LHCN-M2 (cell line): ENCODE data around the gene SMARCC2. TPM values are rescaled to one million over a fixed set of nuclear protein-coding genes. Genes with fewer than 3 reads are reported as not detected.

Experiments used
- DNase-seq: peaks from one replicate; pipeline ENCODE4 v3.0.0-alpha.2; 2012; ENCODE audit warnings: low read depth
- polyA plus RNA-seq: library from polyadenylated mRNA; unstranded; fragments of >200 nt; gene quantifications from one replicate; pipeline ENCODE4 v1.2.1, GENCODE V29; 2012; ENCODE audit warnings: missing spikeins
- total RNA-seq: library from RNA; depleted of rRNA; stranded (reverse); fragments of >200 nt; gene quantifications from 2 replicates; pipeline ENCODE4 v1.2.3, GENCODE V29; 2014; rRNA removed

SMARCC2 gene
- total RNA-seq = 41.6 and 60.4 TPM in 2 replicates
- polyA plus RNA-seq = 40.9 TPM

DNA sequence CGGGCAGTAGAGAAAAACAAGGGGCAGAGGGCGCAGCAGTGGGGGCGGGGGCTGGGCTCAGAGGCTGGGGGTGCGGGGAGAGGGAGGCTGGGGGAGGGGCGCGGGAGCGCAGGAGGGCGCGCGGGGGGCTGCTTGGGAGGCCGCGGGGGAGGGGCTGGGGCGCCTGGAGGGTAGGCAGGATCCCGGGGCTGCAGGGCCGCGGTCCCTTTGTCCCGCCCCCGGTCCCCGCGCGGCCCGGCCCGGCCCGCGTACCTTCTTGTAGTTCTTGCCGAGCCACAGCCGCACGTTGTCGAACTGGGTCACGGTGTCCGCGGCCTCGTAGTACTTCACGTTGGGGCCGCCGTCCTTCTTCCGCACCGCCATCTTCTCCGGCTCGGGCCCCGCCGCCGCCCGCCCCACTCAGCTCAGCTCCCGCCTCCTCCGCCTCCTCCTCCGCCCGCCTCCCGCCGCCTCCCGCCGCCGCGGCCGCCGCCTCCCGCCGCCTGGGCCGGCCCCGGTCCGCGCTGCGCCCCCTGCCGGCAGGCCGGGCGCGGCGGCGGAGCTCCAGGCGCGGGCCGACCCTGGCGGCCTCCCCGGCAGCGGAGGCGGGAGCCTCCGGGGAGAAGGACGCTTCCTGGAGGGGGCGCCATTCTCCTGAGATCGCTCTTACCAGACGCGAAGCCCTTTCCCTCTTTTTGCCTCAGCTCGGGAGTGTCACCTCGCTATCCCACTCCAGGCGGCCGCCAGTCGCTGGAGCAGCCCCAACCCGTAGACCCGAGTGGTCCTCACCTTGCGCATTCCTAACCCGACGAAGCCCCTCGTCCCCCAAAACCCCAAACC lies at the start of gene SMARCC2:
Gene SMARCC2 (minus strand): TSS at position 385 of the 819 bp plus-strand sequence. CDS start 22 bp downstream, at position 363.
- DNase-seq = peak; percentile 77

GRCh38 chr12:56237552-56237951 lies 48.3 kb upstream of the SMARCC2 start:
- no peak for DNase-seq

DNA sequence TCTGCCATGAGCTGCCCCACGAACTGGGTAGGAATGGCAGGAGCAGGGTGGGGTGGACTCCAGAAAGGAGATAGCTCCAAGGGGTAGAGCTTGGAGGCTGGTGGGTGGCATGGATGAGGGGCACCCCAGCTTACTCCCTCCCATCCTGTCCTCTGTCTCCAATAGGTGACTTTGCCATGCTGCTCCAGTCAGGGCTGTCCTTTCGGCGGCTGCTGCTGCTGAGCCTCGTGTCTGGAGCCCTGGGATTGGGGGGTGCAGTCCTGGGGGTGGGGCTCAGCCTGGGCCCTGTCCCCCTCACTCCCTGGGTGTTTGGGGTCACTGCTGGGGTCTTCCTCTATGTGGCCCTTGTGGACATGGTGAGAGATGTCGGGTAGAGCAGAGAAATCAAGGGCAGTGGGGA lies 47.7 kb upstream of the SMARCC2 start:
- no peak for DNase-seq

DNA sequence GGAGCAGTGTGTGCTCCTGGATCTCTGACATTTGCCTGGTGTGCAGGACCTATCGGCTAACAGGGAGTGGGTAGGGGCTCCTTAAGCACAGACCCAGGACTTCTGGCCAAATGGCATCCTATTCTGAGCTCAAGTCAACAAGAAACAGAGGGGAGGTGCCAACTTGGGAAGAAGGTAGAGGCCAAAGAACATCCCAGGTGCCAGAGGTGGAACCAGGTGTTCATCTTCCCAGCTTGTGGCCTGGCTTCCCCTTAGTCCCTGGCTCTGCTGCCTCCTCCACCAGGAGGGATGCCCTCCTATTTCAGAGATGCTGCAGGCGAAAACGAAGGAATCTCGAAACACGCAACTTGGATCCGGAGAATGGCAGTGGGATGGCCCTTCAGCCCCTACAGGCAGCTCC lies 46.8 kb upstream of the SMARCC2 start:
- no peak for DNase-seq

GRCh38 chr12:56234746-56235436 lies 45.6 kb upstream of the SMARCC2 start:
- no peak for DNase-seq

- DNase-seq = no peak
Measured at GRCh38 chr12:56231184-56231582, 41.9 kb upstream of the SMARCC2 start.

- no peak for DNase-seq
Measured at GRCh38 chr12:56230432-56231183, 41.3 kb upstream of the SMARCC2 start.

GRCh38 chr12:56229916-56230431 lies 40.7 kb upstream of the SMARCC2 start, which contains the start of gene SLC39A5:
Gene SLC39A5 (plus strand): TSS chr12:56230051. CDS start chr12:56231275, 1,224 bp downstream.
- no peak for DNase-seq

DNA sequence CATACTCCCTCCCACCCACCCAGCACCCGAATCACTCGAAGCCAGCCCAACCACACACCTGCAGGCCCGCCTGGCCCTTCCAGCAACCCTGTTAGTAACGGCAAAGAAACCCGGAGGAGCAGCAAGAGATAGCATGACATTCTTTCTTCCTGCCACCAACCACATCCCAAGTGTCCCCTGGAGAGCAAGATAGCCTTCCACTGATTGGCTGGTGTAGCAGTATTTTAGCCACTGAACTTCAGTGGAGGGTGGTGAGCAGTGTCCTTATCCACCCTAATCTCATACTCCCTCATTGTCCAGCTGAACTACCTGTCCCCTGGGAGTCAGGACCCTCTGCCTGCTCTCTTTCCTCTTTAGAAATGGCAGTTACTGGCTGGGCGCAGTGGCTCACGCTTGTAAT lies 39.8 kb upstream of the SMARCC2 start:
- no peak for DNase-seq

- no peak for DNase-seq
Measured at GRCh38 chr12:56224954-56225353, 35.7 kb upstream of the SMARCC2 start.

DNA sequence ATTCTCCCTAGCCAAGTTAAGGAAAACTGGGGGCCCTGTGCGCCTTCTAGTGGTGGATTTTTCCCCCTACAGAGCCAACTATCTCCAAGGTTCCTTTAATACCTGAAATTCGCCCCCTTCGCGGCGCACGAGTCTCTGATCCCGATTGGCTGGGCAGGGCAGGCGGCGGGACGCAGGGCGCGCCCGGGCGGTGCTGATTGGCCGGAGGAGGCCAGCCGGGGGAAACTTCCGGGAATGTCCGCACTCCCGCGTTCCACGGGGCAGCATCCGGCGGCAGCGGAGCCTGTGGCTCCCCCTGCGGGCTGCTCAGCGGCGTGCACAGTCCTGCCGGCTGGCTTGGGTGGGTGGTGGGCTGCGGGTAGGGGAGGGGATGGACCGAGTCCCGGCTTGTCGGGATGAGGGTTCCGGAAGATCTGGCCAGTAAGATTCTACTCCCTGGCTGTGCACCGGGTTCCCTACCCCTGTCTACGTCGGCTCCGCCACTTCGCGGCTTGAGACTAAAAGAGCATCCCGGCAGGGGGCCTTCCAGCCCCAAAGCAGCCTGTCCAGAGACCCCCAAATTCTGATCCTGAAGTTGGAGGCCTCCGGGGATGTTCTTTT lies 34.9 kb upstream of the SMARCC2 start, which contains the start of gene NABP2:
Gene NABP2 (plus strand): TSS at position 241 of the 600 bp plus-strand sequence. CDS start 515 bp downstream, outside the sequence.
- DNase-seq = peak; percentile 97

DNA sequence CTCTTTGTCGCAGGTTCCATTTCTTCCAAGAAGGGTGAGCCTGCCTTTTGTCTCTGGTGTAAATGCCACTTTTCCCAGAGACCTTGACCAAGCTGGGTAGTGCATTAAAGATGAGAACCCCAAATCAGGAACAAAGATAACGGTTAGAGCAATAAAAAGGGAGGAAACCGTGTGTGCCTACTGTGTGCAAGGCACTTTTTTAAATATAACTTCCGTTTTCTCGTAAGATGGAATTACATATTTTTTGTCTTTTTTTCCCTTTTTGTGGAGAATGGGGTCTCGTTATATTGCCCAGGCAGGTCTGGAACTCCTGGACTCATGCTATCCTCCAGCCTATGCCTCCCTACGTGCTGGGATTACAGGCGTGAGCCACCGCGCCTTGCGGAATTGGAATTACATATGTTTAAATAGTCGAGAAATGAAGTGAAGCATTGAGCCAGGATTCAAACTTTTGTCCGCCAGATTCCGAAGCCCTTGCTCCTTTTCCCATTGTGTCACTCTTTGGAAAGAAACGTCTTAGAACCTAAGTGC lies 34.4 kb upstream of the SMARCC2 start:
- DNase-seq = no peak

- no peak for DNase-seq
Measured at GRCh38 chr12:56222531-56222895, 33.2 kb upstream of the SMARCC2 start.

GRCh38 chr12:56221757-56222530 lies 32.7 kb upstream of the SMARCC2 start, which contains the start of gene RNF41:
Gene RNF41 (minus strand): TSS chr12:56221922. CDS start chr12:56214047, 7,875 bp downstream.
- peak; percentile 95 for DNase-seq

DNA sequence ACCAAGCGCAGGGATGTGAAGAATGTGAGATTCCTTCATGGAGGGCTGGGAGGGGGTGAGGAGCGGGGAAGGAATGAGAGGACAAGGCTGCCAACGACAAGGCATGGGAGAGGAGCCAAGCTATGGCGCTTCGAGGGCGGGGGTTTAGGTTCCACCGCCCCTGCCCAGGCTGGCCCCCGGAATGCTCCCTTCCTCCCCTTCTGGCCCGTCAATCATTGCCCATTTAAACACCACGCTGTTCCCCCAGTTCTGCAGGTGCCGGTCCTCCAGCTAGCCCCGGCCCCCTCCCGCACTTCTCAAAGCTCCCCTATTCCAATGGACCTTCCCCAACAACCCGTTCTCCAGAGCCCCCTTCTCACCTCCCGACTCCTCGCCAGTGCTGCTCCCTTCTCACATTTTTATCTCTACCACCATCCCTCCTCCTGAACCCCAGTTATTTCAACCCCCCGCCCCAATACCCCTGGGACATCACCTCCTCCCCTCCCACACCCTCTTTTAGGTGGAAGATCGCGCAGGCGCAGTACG lies 32.0 kb upstream of the SMARCC2 start:
- DNase-seq = peak; percentile 53

- DNase-seq = peak; percentile 45
Measured at GRCh38 chr12:56220611-56221231, 31.4 kb upstream of the SMARCC2 start.

GRCh38 chr12:56219840-56220239 lies 30.6 kb upstream of the SMARCC2 start:
- DNase-seq = no peak

DNA sequence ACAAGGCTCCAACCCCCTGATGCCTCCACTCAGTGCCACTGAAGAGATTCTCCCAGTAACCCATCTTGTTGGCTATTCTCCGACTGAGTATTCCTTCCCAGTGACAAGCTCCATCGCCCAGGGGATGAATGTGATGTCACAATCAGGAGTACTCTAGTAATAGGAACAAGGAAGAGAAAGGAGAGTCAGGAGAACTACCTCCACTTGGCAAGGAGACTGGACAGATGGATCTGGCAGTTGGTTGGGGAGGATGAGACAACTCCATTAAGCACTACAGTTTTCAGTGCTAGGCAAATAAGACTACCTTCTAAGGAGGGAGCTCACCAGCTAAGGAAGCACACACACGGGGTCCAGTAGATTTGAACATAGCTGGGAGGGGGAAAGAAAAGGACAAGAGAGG lies 27.2 kb upstream of the SMARCC2 start:
- no peak for DNase-seq

- DNase-seq = no peak
Measured at GRCh38 chr12:56213878-56214277, 24.6 kb upstream of the SMARCC2 start.
